Measurements from ENCODE around the gene DRG2. TPM values are rescaled to one million over a fixed set of nuclear protein-coding genes. Genes with fewer than 3 reads are reported as not detected.

Gene DRG2
- polyA plus RNA-seq, 1 of the 3 experiments (the other 2 are of a cell fraction): 39.9 TPM

DNA sequence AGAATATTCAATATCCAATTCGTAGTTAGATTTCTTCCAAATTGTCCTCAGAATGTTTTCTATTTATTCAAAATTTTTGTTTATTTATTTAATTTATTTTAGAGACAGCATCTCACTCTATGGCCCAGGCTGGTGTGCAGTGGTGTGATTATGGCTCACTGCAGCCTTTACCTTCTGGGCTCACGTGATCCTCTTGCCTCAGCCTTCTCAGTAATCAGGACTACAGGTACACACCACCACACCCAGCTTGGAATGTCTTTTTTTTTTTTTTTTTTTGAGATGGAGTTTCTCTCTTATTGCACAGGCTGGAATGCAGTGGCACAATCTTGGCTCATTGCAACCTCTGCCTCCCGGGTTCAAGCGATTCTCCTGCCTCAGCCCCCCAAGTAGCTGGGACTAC, 3.5 kb upstream of the DRG2 start:
- POLR2A ChIA-PET: no interaction called here
- CTCF ChIA-PET: no interaction called here
- WGBS (ENCODE audit: low lambda C conversion rate): 82% methylated on average over 4 of the region's 4 CpGs

GRCh38 chr17:18089613-18090012, 1.9 kb downstream of the DRG2 start:
- CTCF ChIA-PET: no interaction called here
- no peaks in the 10 kb centered on the region for H3K27me3 ChIP-seq (ENCODE audit: insufficient read depth)
- POLR2A ChIA-PET: no interaction called here

More for the DNA sequence above, 3.5 kb upstream of the DRG2 start:
- H3K27me3 ChIP-seq (ENCODE audit: insufficient read depth): no peaks in the 10 kb centered on the region
- H3K4me3 ChIP-seq (ENCODE audit: low read depth in 2 of 2, low read length in 1 of 2): no peak overlapping the region
- no peak for TF ChIP-seq TAF1 (IDR thresholded peaks at IDR 0.05; ENCODE audit: borderline replicate concordance, low read depth, low read length)
- TF ChIP-seq RAD21 (IDR thresholded peaks at IDR 0.05; ENCODE audit: low read length): no peak
- no peak for TF ChIP-seq CHD2 (IDR thresholded peaks at IDR 0.05; ENCODE audit: low read length, partially characterized antibody)
- TF ChIP-seq GATA2 (CRISPR knock-in tag; IDR thresholded peaks at IDR 0.05): no peak
- TF ChIP-seq, protein P1, sequence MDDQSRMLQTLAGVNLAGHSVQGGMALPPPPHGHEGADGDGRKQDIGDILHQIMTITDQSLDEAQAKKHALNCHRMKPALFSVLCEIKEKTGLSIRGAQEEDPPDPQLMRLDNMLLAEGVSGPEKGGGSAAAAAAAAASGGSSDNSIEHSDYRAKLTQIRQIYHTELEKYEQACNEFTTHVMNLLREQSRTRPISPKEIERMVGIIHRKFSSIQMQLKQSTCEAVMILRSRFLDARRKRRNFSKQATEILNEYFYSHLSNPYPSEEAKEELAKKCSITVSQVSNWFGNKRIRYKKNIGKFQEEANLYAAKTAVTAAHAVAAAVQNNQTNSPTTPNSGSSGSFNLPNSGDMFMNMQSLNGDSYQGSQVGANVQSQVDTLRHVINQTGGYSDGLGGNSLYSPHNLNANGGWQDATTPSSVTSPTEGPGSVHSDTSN (IDR thresholded peaks at IDR 0.05): no peak
- TF ChIP-seq USF2 (IDR thresholded peaks at IDR 0.05; ENCODE audit: borderline replicate concordance, low read depth, low read length): no peak
- TF ChIP-seq TCF12 (IDR thresholded peaks at IDR 0.05): no peak
- H3K4me1 ChIP-seq (ENCODE audit: control insufficient read depth in 1 of 2, insufficient read depth in 2 of 2, low read depth in 1 of 2, low read length in 1 of 2): peaks cover 0 to 7% of the 10 kb centered on the region in 2 experiments; a peak in 1 of 4 replicates
- no peak overlapping the region for H3K27ac ChIP-seq (ENCODE audit: low read depth in 2 of 2, low read length in 1 of 2)
- no peaks in the 10 kb centered on the region for H3F3A ChIP-seq (replicated peaks; ENCODE audit: insufficient read depth)
- no peak overlapping the region for H3K9ac ChIP-seq
- H3K9me3 ChIP-seq: no peaks in the 10 kb centered on the region
- no peaks in the 10 kb centered on the region for H3K36me3 ChIP-seq (replicated peaks in 1 of 2; ENCODE audit: control insufficient read depth in 1 of 2, insufficient read depth in 2 of 2, low read length in 1 of 2)
- H3K4me2 ChIP-seq: no peak overlapping the region
- DNase-seq: no peak
- H3K9me2 ChIP-seq: no peaks in the 10 kb centered on the region
- no peak overlapping the region for H2AFZ ChIP-seq (ENCODE audit: low read depth)
- peaks cover 16% of the 10 kb centered on the region for H3K79me2 ChIP-seq (ENCODE audit: insufficient read depth)
- H4K20me1 ChIP-seq (ENCODE audit: insufficient read depth): no peaks in the 10 kb centered on the region

More at GRCh38 chr17:18089613-18090012, 1.9 kb downstream of the DRG2 start:
- no peaks in the 10 kb centered on the region for H3F3A ChIP-seq (replicated peaks; ENCODE audit: insufficient read depth)
- H3K4me1 ChIP-seq (ENCODE audit: control insufficient read depth in 1 of 2, insufficient read depth in 2 of 2, low read depth in 1 of 2, low read length in 1 of 2): peaks cover 0 to 7% of the 10 kb centered on the region in 2 experiments; a peak in 1 of 4 replicates
- no peaks in the 10 kb centered on the region for H3K9me3 ChIP-seq
- H3K9ac ChIP-seq: no peak overlapping the region
- no peak overlapping the region for H3K27ac ChIP-seq (ENCODE audit: low read depth in 2 of 2, low read length in 1 of 2)
- H3K4me2 ChIP-seq: no peak overlapping the region
- no peaks in the 10 kb centered on the region for H3K9me2 ChIP-seq
- H2AFZ ChIP-seq (ENCODE audit: low read depth): no peak overlapping the region
- WGBS (ENCODE audit: low lambda C conversion rate): 95% methylated on average over 2 of the region's 2 CpGs
- H3K36me3 ChIP-seq (replicated peaks in 1 of 2; ENCODE audit: control insufficient read depth in 1 of 2, insufficient read depth in 2 of 2, low read length in 1 of 2): peaks cover 12 to 20% of the 10 kb centered on the region in 2 experiments
- no peaks in the 10 kb centered on the region for H4K20me1 ChIP-seq (ENCODE audit: insufficient read depth)
- peaks cover 23% of the 10 kb centered on the region for H3K79me2 ChIP-seq (ENCODE audit: insufficient read depth)
- DNase-seq: no peak
- no peak overlapping the region for H3K4me3 ChIP-seq (ENCODE audit: low read depth in 2 of 2, low read length in 1 of 2)
- TF ChIP-seq, protein P2, sequence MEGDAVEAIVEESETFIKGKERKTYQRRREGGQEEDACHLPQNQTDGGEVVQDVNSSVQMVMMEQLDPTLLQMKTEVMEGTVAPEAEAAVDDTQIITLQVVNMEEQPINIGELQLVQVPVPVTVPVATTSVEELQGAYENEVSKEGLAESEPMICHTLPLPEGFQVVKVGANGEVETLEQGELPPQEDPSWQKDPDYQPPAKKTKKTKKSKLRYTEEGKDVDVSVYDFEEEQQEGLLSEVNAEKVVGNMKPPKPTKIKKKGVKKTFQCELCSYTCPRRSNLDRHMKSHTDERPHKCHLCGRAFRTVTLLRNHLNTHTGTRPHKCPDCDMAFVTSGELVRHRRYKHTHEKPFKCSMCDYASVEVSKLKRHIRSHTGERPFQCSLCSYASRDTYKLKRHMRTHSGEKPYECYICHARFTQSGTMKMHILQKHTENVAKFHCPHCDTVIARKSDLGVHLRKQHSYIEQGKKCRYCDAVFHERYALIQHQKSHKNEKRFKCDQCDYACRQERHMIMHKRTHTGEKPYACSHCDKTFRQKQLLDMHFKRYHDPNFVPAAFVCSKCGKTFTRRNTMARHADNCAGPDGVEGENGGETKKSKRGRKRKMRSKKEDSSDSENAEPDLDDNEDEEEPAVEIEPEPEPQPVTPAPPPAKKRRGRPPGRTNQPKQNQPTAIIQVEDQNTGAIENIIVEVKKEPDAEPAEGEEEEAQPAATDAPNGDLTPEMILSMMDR (IDR thresholded peaks at IDR 0.05): no peak
- no peak for TF ChIP-seq POLR2AphosphoS5 (IDR thresholded peaks at IDR 0.05; ENCODE audit: low read depth, low read length)
- TF ChIP-seq GATA2 (CRISPR knock-in tag; IDR thresholded peaks at IDR 0.05): no peak
